K562 (cell line): ENCODE results near the gene AQP9. TPM values are rescaled to one million over a fixed set of nuclear protein-coding genes. Genes with fewer than 3 reads are reported as not detected.

Source experiments
- ARID3A ChIP-seq: IDR thresholded peaks from 2 replicates; pipeline ENCODE4 v1.6.1; 2012; ENCODE audit warnings: low read depth, low read length, improper control_type of control experiment, borderline replicate concordance
- ATF7 ChIP-seq: fragments of 450-650 bp; IDR thresholded peaks from 2 replicates; pipeline ENCODE4 v1.7.1; 2014; ENCODE audit warnings: mild to moderate bottlenecking, moderate library complexity
- CEBPG ChIP-seq, 3 experiments: fragments of 200-800 bp in 1 of 3; sonication (Bioruptor generic) in 1 of 3; sonication (generic) in 1 of 3; formaldehyde crosslinking in 1 of 3; IDR thresholded peaks in 2 of 3; conservative IDR thresholded peaks in 1 of 3; 2 replicates each; pipeline versions ENCODE4 v1.6.1 to v1.8.0; 2016 to 2022; ENCODE audit warnings: missing compliant biosample characterization in 2 of 3, missing genetic modification characterization in 2 of 3, mild to moderate bottlenecking in 1 of 3, missing genetic modification reagents in 1 of 3
- CHCHD3 ChIP-seq: fragments of 250-450 bp; sonication (Bioruptor Pico); IDR thresholded peaks from 2 replicates; pipeline ENCODE4 v2.1.2; 2022; ENCODE audit warnings: mild to moderate bottlenecking
- EGR1 ChIP-seq: fragments of 450-650 bp; conservative IDR thresholded peaks from 2 replicates; pipeline ENCODE4 v1.6.1; 2017; ENCODE audit warnings: mild to moderate bottlenecking
- ELF1 ChIP-seq: fragments of 200-800 bp; sonication (Bioruptor generic); IDR thresholded peaks from 2 replicates; pipeline ENCODE4 v1.6.1; 2016; ENCODE audit warnings: missing genetic modification characterization, missing compliant biosample characterization
- ELK3 ChIP-seq: fragments of 450-650 bp; formaldehyde crosslinking; IDR thresholded peaks from 2 replicates; pipeline ENCODE4 v1.4.0; 2020; ENCODE audit warnings: mild to moderate bottlenecking
- FOXJ3 ChIP-seq: sonication (generic); formaldehyde crosslinking; IDR thresholded peaks from 2 replicates; pipeline ENCODE4 v1.4.0; 2020; ENCODE audit warnings: mild to moderate bottlenecking, missing genetic modification reagents
- FOXM1 ChIP-seq, 2 experiments: fragments of 450-650 bp in 1 of 2; sonication (generic) in 1 of 2; formaldehyde crosslinking in 1 of 2; IDR thresholded peaks; 2 replicates each; pipeline versions ENCODE4 v1.6.1 to v1.9.0; 2017 to 2022; ENCODE audit warnings: low read depth in 2 of 2, mild to moderate bottlenecking in 2 of 2, missing genetic modification reagents in 1 of 2, moderate library complexity in 1 of 2
- FOXP1 ChIP-seq: sonication (generic); formaldehyde crosslinking; IDR thresholded peaks from 2 replicates; pipeline ENCODE4 v1.8.0; 2022; ENCODE audit warnings: mild to moderate bottlenecking, missing genetic modification reagents
- HDAC8 ChIP-seq: fragments of 450-650 bp; IDR thresholded peaks from 2 replicates; pipeline ENCODE4 v1.6.1; 2016; ENCODE audit warnings: mild to moderate bottlenecking, missing genetic modification characterization, moderate library complexity, missing compliant biosample characterization
- MEF2A ChIP-seq: IDR thresholded peaks from 2 replicates; pipeline ENCODE4 v1.6.1; 2011; ENCODE audit warnings: low read depth, mild to moderate bottlenecking, low read length, moderate library complexity; ENCODE audit not compliant: control insufficient read depth
- NR2F6 ChIP-seq: fragments of 450-650 bp; formaldehyde crosslinking; IDR thresholded peaks from 2 replicates; pipeline ENCODE4 v1.4.0; 2020; ENCODE audit warnings: mild to moderate bottlenecking
- PPARD ChIP-seq: fragments of 250-450 bp; sonication (Bioruptor Pico); IDR thresholded peaks from 2 replicates; pipeline ENCODE4 v1.8.0; 2022; ENCODE audit warnings: inconsistent platforms, mild to moderate bottlenecking, moderate library complexity
- RBM25 ChIP-seq: fragments of 200-400 bp; formaldehyde crosslinking; IDR thresholded peaks from 2 replicates; pipeline ENCODE4 v1.6.1; 2018; ENCODE audit warnings: low read length, low read depth, moderate library complexity; ENCODE audit not compliant: severe bottlenecking
- RBM39 ChIP-seq: fragments of 200-400 bp; formaldehyde crosslinking; optimal IDR thresholded peaks from 2 replicates; pipeline ENCODE3; 2018; ENCODE audit warnings: low read depth, low read length
- SP1 ChIP-seq: sonication (generic); formaldehyde crosslinking; IDR thresholded peaks from 2 replicates; pipeline ENCODE4 v1.8.1; 2022; ENCODE audit warnings: mild to moderate bottlenecking, missing genetic modification reagents
- TAL1 ChIP-seq: fragments of 450-650 bp; IDR thresholded peaks from 2 replicates; pipeline ENCODE4 v1.6.1; 2016; ENCODE audit warnings: mild to moderate bottlenecking
- TBP ChIP-seq: optimal IDR thresholded peaks from 2 replicates; pipeline ENCODE3; 2011; ENCODE audit warnings: low read depth, low read length, improper control_type of control experiment
- TEAD2 ChIP-seq: fragments of 450-650 bp; IDR thresholded peaks from 2 replicates; pipeline ENCODE4 v1.6.1; 2016; ENCODE audit warnings: missing genetic modification characterization, control low read depth, missing compliant biosample characterization
- ZBED1 ChIP-seq: IDR thresholded peaks from 2 replicates; pipeline ENCODE4 v1.6.1; 2014
- ZC3H8 ChIP-seq: fragments of 450-650 bp; IDR thresholded peaks from 2 replicates; pipeline ENCODE4 v1.6.1; 2017
- ZNF174 ChIP-seq: fragments of 250-450 bp; sonication (Bioruptor Pico); IDR thresholded peaks from 2 replicates; pipeline ENCODE4 v1.4.0; 2020; ENCODE audit warnings: mild to moderate bottlenecking
- ZNF217 ChIP-seq: sonication (generic); formaldehyde crosslinking; IDR thresholded peaks from 2 replicates; pipeline ENCODE4 v1.8.0; 2022; ENCODE audit warnings: mild to moderate bottlenecking, missing genetic modification reagents
- ZNF23 ChIP-seq: fragments of 250-450 bp; sonication (Bioruptor Pico); IDR thresholded peaks from 2 replicates; pipeline ENCODE4 v1.4.0; 2020; ENCODE audit warnings: mild to moderate bottlenecking
- ZNF766 ChIP-seq: fragments of 200-800 bp; sonication (Bioruptor generic); conservative IDR thresholded peaks from 2 replicates; pipeline ENCODE4 v1.6.1; 2016; ENCODE audit warnings: missing genetic modification characterization, missing compliant biosample characterization
- polyA plus RNA-seq, 8 experiments: library from polyadenylated mRNA; depleted of rRNA in 4 of 8; stranded (reverse) in 5 of 8; unstranded in 3 of 8; fragments of >200 nt; fragmentation: Nextera tagmentation in 2 of 8; fragmentation: Illumina TruSeq in 1 of 8; extraction: Ambion mirVana in 2 of 8; extraction: Trizol in 1 of 8; gene quantifications; 2 replicates each; pipeline versions ENCODE4 v1.2.1 to v1.2.3, GENCODE V29; 2011 to 2014; ENCODE audit warnings: inconsistent platforms in 1 of 8, missing spikeins in 1 of 8
- total RNA-seq, 7 experiments: library from RNA; depleted of rRNA in 6 of 7; stranded (reverse); fragments of >200 nt in 6 of 7; fragmentation: Illumina TruSeq in 2 of 7; extraction: Trizol in 2 of 7; gene quantifications; 2 replicates each; pipeline versions ENCODE4 v1.2.1 to v1.2.3, GENCODE V29; 2011 to 2021; ENCODE audit warnings: low replicate concordance in 1 of 7
- TF ChIP-seq, protein P1 (sequence below): fragments of 450-650 bp; IDR thresholded peaks from 2 replicates; pipeline ENCODE4 v1.6.1; 2016; ENCODE audit warnings: mild to moderate bottlenecking

Gene AQP9
- total and polyA plus RNA-seq, 9 of the 15 experiments (the other 6 are each of a cell fraction or from before 2014, with no cell fraction given) = 0.04 to 0.33 (median 0.07) TPM; not detected in 4

DNA sequence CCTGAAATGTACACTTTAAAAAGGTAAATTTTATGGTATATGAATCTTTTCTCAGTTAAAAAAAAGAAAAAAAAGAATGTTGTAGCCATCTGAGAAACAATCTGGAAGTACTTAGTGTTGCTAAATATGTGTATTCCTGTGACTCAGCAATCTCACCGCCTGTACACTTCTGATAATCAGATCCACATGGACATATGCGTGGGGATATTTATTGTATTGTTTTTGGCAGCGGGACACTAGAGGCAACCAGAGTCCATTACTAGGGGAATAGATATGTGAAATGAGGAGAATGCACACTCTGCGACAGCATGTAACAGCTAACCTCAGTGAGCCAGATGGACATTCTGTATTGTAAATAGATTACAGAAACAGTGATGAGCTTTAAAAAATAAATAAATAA is 65.4 kb downstream of the AQP9 start (continued):
- no peak for TF ChIP-seq ZNF174 (CRISPR knock-in tag)
- no peak for TF ChIP-seq CHCHD3 (CRISPR knock-in tag)
- 0 out of 2 replicates have a peak, but pooled peaks have one; percentile 50 for TF ChIP-seq ZNF766 (CRISPR knock-in tag)
- TF ChIP-seq NR2F6 (CRISPR knock-in tag) = no peak
- peak; percentile 17; the same call in 1 of the 2 replicates for TF ChIP-seq CEBPG (CRISPR knock-in tag; IDR thresholded peaks at IDR 0.05)
- peak; percentile 63 to 79 for TF ChIP-seq CEBPG (tag; conservative IDR thresholded peaks at IDR 0.05 in 1 of 2, IDR thresholded peaks at IDR 0.05 in 1 of 2)
- TF ChIP-seq ATF7 = no peak
- 0 out of 2 replicates have a peak, but pooled peaks have one; percentile 20 for TF ChIP-seq TEAD2 (tag)
- peak; percentile 73; the same call in 1 of the 2 replicates for TF ChIP-seq FOXM1 (IDR thresholded peaks at IDR 0.05; ENCODE audit: low read depth)
- no peak for TF ChIP-seq FOXM1 (CRISPR knock-in tag; IDR thresholded peaks at IDR 0.05; ENCODE audit: low read depth)
- TF ChIP-seq MEF2A = peak; percentile 78; the same call in 1 of the 2 replicates
- no peak for TF ChIP-seq ELF1 (tag)
- TF ChIP-seq ARID3A = peak; percentile 69; the same call in 1 of the 2 replicates
- no peak for TF ChIP-seq ZNF23 (CRISPR knock-in tag)
- no peak for TF ChIP-seq PPARD
- no peak for TF ChIP-seq FOXJ3 (CRISPR knock-in tag)
- TF ChIP-seq TBP = no peak
- TF ChIP-seq SP1 (CRISPR knock-in tag) = no peak
- no peak for TF ChIP-seq FOXP1 (CRISPR knock-in tag)
- no peak for TF ChIP-seq RBM39
- TF ChIP-seq ZNF217 (CRISPR knock-in tag) = no peak
- no peak for TF ChIP-seq ZC3H8
- no peak for TF ChIP-seq ELK3 (CRISPR knock-in tag)
- no peak for TF ChIP-seq HDAC8 (tag)
- no peak for TF ChIP-seq RBM25
- peak; percentile 77 for TF ChIP-seq EGR1
- TF ChIP-seq TAL1 = peak; percentile 87
- TF ChIP-seq, protein P1, sequence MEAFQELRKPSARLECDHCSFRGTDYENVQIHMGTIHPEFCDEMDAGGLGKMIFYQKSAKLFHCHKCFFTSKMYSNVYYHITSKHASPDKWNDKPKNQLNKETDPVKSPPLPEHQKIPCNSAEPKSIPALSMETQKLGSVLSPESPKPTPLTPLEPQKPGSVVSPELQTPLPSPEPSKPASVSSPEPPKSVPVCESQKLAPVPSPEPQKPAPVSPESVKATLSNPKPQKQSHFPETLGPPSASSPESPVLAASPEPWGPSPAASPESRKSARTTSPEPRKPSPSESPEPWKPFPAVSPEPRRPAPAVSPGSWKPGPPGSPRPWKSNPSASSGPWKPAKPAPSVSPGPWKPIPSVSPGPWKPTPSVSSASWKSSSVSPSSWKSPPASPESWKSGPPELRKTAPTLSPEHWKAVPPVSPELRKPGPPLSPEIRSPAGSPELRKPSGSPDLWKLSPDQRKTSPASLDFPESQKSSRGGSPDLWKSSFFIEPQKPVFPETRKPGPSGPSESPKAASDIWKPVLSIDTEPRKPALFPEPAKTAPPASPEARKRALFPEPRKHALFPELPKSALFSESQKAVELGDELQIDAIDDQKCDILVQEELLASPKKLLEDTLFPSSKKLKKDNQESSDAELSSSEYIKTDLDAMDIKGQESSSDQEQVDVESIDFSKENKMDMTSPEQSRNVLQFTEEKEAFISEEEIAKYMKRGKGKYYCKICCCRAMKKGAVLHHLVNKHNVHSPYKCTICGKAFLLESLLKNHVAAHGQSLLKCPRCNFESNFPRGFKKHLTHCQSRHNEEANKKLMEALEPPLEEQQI = peak; percentile 37; the same call in 1 of the 2 replicates
- TF ChIP-seq ZBED1 = no peak
